Neural progenitor cell (in vitro differentiated cells): ENCODE data around the gene PPARG.

Experiments
- EZH2 ChIP-seq: fragments of 200-600 bp; sonication (generic); IDR thresholded peaks from 2 replicates; pipeline ENCODE4 v1.6.1; 2017; ENCODE audit warnings: antibody characterized with exemption, mild to moderate bottlenecking, moderate library complexity
- EZH2phosphoT487 ChIP-seq: fragments of 200-600 bp; sonication (generic); IDR thresholded peaks from 2 replicates; pipeline ENCODE4 v1.6.1; 2017; ENCODE audit warnings: antibody characterized with exemption
- TF ChIP-seq, protein P1 (sequence below): fragments of 200-600 bp; sonication (generic); IDR thresholded peaks from 2 replicates; pipeline ENCODE4 v1.5.1; 2017; ENCODE audit warnings: antibody characterized with exemption, mild to moderate bottlenecking

GRCh38 chr3:12270976-12271375, 17.9 kb upstream of the PPARG start:
- TF ChIP-seq, protein P1, sequence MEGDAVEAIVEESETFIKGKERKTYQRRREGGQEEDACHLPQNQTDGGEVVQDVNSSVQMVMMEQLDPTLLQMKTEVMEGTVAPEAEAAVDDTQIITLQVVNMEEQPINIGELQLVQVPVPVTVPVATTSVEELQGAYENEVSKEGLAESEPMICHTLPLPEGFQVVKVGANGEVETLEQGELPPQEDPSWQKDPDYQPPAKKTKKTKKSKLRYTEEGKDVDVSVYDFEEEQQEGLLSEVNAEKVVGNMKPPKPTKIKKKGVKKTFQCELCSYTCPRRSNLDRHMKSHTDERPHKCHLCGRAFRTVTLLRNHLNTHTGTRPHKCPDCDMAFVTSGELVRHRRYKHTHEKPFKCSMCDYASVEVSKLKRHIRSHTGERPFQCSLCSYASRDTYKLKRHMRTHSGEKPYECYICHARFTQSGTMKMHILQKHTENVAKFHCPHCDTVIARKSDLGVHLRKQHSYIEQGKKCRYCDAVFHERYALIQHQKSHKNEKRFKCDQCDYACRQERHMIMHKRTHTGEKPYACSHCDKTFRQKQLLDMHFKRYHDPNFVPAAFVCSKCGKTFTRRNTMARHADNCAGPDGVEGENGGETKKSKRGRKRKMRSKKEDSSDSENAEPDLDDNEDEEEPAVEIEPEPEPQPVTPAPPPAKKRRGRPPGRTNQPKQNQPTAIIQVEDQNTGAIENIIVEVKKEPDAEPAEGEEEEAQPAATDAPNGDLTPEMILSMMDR = no peak
- TF ChIP-seq EZH2 = no peak
- no peak for TF ChIP-seq EZH2phosphoT487
